ENCODE results near the gene OSBPL9. TPM values are rescaled to one million over a fixed set of nuclear protein-coding genes. Genes with fewer than 3 reads are reported as not detected.
"Not testable (repeated sequence)": the region's sequence is repeated elsewhere in the genome, so short reads cannot be mapped to it uniquely, and the experiment has no call there.

The OSBPL9 gene
- total and polyA plus RNA-seq, 10 of the 15 experiments (the other 5 are each of a cell fraction or from before 2014, with no cell fraction given), result 25.9 to 156 (median 108) TPM

- H3K27me3 ChIP-seq (replicated peaks in 1 of 2; ENCODE audit: control insufficient read depth in 2 of 2, insufficient read depth in 2 of 2, low read length in 1 of 2); RAD21 ChIA-PET (ENCODE audit: unreplicated experiment); POLR2A ChIA-PET; H3K79me2 ChIP-seq (ENCODE audit: control insufficient read depth, insufficient read depth, low read length); ATAC-seq; in situ Hi-C loops (cut with MboI); H2AFZ ChIP-seq (ENCODE audit: control insufficient read depth, low read depth, low read length); H3K36me3 ChIP-seq (ENCODE audit: control insufficient read depth in 2 of 2, insufficient read depth in 2 of 2, low read length in 1 of 2); FAIRE-seq; H3K4me1 ChIP-seq (ENCODE audit: control insufficient read depth, insufficient read depth, low read length); H3K9ac ChIP-seq (ENCODE audit: control insufficient read depth, insufficient read depth, low read length); BruUV-seq (replicated peaks); H4K20me1 ChIP-seq (ENCODE audit: control insufficient read depth, insufficient read depth); H3K9me3 ChIP-seq (replicated peaks; ENCODE audit: control insufficient read depth, insufficient read depth, low read length); H3K27ac ChIP-seq (ENCODE audit: control insufficient read depth, insufficient read depth); H3K4me3 ChIP-seq; H3K4me2 ChIP-seq (ENCODE audit: control insufficient read depth, insufficient read depth); DNase-seq (ENCODE audit: low read depth, low spot score); intact Hi-C loops (cut with micrococcal nuclease; ENCODE audit: unreplicated experiment): not testable (repeated sequence)
- WGBS (ENCODE audit: insufficient coverage, insufficient replicate concordance, low lambda C conversion rate, missing lambda C conversion rate), result 93% methylated on average over 3 of the region's 3 CpGs
- CTCF ChIA-PET, result interaction anchor here (0.9 to 2.6 kb wide), 2 partner anchors 31 to 123 kb away, joined by 3 to 11 read pairs; no protein-coding TSS in a partner anchor
- SMC1A ChIA-PET (ENCODE audit: uncharacterized antibody, unreplicated experiment), result interaction anchor here (1.4 kb wide), 1 partner anchor 52 kb away, joined by 3 read pairs; no protein-coding TSS in a partner anchor
Measured at GRCh38 chr1:51646592-51646991, 29.7 kb downstream of the OSBPL9 start.

GRCh38 chr1:51648180-51649109, 31.6 kb downstream of the OSBPL9 start:
- 76% methylated on average over 6 of the region's 6 CpGs for WGBS (ENCODE audit: insufficient coverage, insufficient replicate concordance, low lambda C conversion rate, missing lambda C conversion rate)
- no peak for DNase-seq (ENCODE audit: low read depth, low spot score)
- H3K9me3 ChIP-seq (replicated peaks; ENCODE audit: control insufficient read depth, insufficient read depth, low read length), result no peaks in the 10 kb centered on the region
- no peak overlapping the region for H3K27ac ChIP-seq (ENCODE audit: control insufficient read depth, insufficient read depth)
- ChIA-PET POLR2A (interaction anchor here (0.6 to 0.7 kb wide), 2 partner anchors 84 to 479 kb away, joined by 3 to 6 read pairs; no protein-coding TSS in a partner anchor), SMC1A (ENCODE audit: uncharacterized antibody, unreplicated experiment) (interaction anchor here (0.7 to 1.9 kb wide), 7 partner anchors 10 to 134 kb away, joined by 3 to 6 read pairs (median 3); no protein-coding TSS in a partner anchor), RAD21 (ENCODE audit: unreplicated experiment) (interaction anchor here (0.8 kb wide), 3 partner anchors 78 to 121 kb away, joined by 3 to 4 read pairs (median 3); no protein-coding TSS in a partner anchor), CTCF (interaction anchor here (1.2 to 2.6 kb wide), 7 partner anchors 10 to 1315 kb away, joined by 3 to 11 read pairs (median 4); no protein-coding TSS in a partner anchor)
- H3K27me3 ChIP-seq (replicated peaks in 1 of 2; ENCODE audit: control insufficient read depth in 2 of 2, insufficient read depth in 2 of 2, low read length in 1 of 2), result no peaks in the 10 kb centered on the region
- no peak for TF ChIP-seq POU2F2 (IDR thresholded peaks at IDR 0.05; ENCODE audit: borderline replicate concordance, low read depth, low read length)
- no peak for TF ChIP-seq EED (IDR thresholded peaks at IDR 0.05; ENCODE audit: low read depth)
- no peak for TF ChIP-seq NKRF (conservative IDR thresholded peaks at IDR 0.05)
- TF ChIP-seq SREBF1 (IDR thresholded peaks at IDR 0.05; ENCODE audit: low read length), result no peak
- TF ChIP-seq SRF (IDR thresholded peaks at IDR 0.05; ENCODE audit: low read depth in 2 of 2, low read length in 2 of 2), result no peak
- no peak overlapping the region for H3K4me2 ChIP-seq (ENCODE audit: control insufficient read depth, insufficient read depth)
- in situ Hi-C loops (cut with MboI) (no loop called here), intact Hi-C loops (cut with micrococcal nuclease; ENCODE audit: unreplicated experiment) (no loop called here)
- no peak overlapping the region for H3K4me3 ChIP-seq
- H2AFZ ChIP-seq (ENCODE audit: control insufficient read depth, low read depth, low read length), result no peak overlapping the region
- no peak overlapping the region for H3K9ac ChIP-seq (ENCODE audit: control insufficient read depth, insufficient read depth, low read length)
- H3K36me3 ChIP-seq (ENCODE audit: control insufficient read depth in 2 of 2, insufficient read depth in 2 of 2, low read length in 1 of 2), result no peaks in the 10 kb centered on the region
- ATAC-seq, result peak; percentile 42
- no TSS peak for BruUV-seq (replicated peaks)
- no peaks in the 10 kb centered on the region for H3K79me2 ChIP-seq (ENCODE audit: control insufficient read depth, insufficient read depth, low read length)
- H3K4me1 ChIP-seq (ENCODE audit: control insufficient read depth, insufficient read depth, low read length), result no peaks in the 10 kb centered on the region
- no peak for FAIRE-seq
- no peaks in the 10 kb centered on the region; the same call in 1 of the 2 replicates for H4K20me1 ChIP-seq (ENCODE audit: control insufficient read depth, insufficient read depth)
